Glutamatergic neuron (in vitro differentiated cells): ENCODE results near the gene GNAI2. TPM values are rescaled to one million over a fixed set of nuclear protein-coding genes. Genes with fewer than 3 reads are reported as not detected.

Experiments used
- DNase-seq: peaks from one replicate; pipeline ENCODE4 v3.0.0; 2022
- H3K27ac Mint-ChIP-seq: one replicate; pipeline ENCODE4 v1.8.0; 2020; ENCODE audit warnings: mild to moderate bottlenecking, mixed read lengths, inconsistent platforms; ENCODE audit not compliant: unreplicated experiment
- H3K27me3 Mint-ChIP-seq: one replicate; pipeline ENCODE4 v1.8.0; 2020; ENCODE audit warnings: mild to moderate bottlenecking, moderate library complexity, mixed read lengths, inconsistent platforms; ENCODE audit not compliant: unreplicated experiment
- H3K36me3 Mint-ChIP-seq: one replicate; pipeline ENCODE4 v1.8.0; 2020; ENCODE audit warnings: mild to moderate bottlenecking, mixed read lengths, inconsistent platforms; ENCODE audit not compliant: unreplicated experiment
- H3K4me1 Mint-ChIP-seq: one replicate; pipeline ENCODE4 v1.8.0; 2020; ENCODE audit warnings: mild to moderate bottlenecking, low read depth, mixed read lengths, inconsistent platforms; ENCODE audit not compliant: unreplicated experiment
- H3K4me3 Mint-ChIP-seq: one replicate; pipeline ENCODE4 v1.8.0; 2020; ENCODE audit warnings: mild to moderate bottlenecking, mixed read lengths, inconsistent platforms; ENCODE audit not compliant: unreplicated experiment
- H3K9me3 Mint-ChIP-seq: one replicate; pipeline ENCODE4 v1.8.0; 2020; ENCODE audit warnings: mild to moderate bottlenecking, moderate library complexity, mixed read lengths, inconsistent platforms; ENCODE audit not compliant: unreplicated experiment
- total RNA-seq: library from RNA; stranded (reverse); fragmentation: NEBNext Ultra II Directional; extraction: Animal tissue kit (Norgen Biotek cat#: 25700); gene quantifications from one replicate; pipeline ENCODE4 v1.2.1, GENCODE V29; 2021; ENCODE audit not compliant: unreplicated experiment
- TF ChIP-seq, protein P1 (sequence below): fragments of 200-600 bp; sonication (generic); IDR thresholded peaks from one replicate; pipeline ENCODE4 v1.5.0; 2021; ENCODE audit not compliant: partially characterized antibody, unreplicated experiment

Gene GNAI2
- total RNA-seq, 1 donor from 2014 or later, result 297 TPM

DNA sequence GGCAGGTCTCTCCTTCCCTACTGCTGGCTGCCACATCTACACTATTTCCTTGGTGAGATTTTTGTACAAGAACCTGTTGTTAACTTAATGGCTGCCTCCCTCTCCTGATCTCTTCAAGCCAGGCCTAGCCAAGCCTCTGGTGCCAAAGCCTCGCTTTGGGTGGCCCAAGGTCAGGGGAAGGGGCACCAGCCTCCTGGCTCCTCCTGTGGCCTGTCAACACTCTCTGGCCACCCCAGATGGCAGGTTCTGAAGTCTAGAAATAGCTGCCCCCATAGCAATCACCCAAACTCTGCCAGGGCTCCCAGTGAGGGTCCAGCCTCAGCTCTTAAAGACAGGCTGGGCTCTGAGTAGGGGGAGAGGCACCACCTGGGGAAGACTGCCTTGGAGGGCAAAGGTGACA is 51.3 kb downstream of the GNAI2 start:
- Mint-ChIP-seq H3K27ac (no peak overlapping the region), H3K9me3 (peaks cover 2% of the 10 kb centered on the region), H3K4me3 (no peak overlapping the region), H3K4me1 (peaks cover 3% of the 10 kb centered on the region), H3K27me3 (peaks cover 1% of the 10 kb centered on the region), H3K36me3 (no peaks in the 10 kb centered on the region)
- no peak for DNase-seq
- TF ChIP-seq, protein P1, sequence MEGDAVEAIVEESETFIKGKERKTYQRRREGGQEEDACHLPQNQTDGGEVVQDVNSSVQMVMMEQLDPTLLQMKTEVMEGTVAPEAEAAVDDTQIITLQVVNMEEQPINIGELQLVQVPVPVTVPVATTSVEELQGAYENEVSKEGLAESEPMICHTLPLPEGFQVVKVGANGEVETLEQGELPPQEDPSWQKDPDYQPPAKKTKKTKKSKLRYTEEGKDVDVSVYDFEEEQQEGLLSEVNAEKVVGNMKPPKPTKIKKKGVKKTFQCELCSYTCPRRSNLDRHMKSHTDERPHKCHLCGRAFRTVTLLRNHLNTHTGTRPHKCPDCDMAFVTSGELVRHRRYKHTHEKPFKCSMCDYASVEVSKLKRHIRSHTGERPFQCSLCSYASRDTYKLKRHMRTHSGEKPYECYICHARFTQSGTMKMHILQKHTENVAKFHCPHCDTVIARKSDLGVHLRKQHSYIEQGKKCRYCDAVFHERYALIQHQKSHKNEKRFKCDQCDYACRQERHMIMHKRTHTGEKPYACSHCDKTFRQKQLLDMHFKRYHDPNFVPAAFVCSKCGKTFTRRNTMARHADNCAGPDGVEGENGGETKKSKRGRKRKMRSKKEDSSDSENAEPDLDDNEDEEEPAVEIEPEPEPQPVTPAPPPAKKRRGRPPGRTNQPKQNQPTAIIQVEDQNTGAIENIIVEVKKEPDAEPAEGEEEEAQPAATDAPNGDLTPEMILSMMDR, result no peak

DNA sequence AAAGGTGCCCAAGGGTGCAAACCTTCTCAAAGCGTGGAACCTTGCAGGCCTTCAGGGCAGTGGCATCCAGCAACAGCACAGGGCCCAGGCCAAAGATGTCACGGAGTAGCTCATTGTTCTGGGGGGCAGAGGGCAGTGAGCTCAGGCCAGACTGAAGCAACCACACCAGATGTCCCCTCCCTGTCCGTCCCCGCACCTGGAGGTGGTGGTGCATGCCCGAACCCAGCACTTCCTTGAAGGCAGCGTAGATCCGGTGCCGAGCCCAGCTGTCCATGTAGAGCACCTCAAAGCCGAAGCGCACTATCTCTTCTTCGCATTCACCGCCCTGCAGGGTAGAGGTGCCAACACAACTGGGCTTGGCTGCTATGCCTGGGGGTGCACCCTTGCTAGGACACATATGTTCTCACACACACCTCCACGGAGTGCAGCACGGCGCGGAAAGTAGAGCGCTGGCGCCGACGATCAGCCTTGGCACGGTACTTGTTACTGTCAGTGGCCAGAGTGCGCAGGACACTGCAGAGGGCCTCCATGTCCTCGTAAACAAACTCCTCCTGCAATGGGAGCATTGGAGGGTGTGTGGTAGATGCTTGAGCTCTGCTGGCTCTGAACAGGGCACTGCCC is 52.5 kb downstream of the GNAI2 start:
- no peaks in the 10 kb centered on the region for H3K36me3 Mint-ChIP-seq
- H3K27me3 Mint-ChIP-seq, result peaks cover 2% of the 10 kb centered on the region
- TF ChIP-seq, protein P1, result no peak
- no peak for DNase-seq
- H3K27ac Mint-ChIP-seq, result no peak overlapping the region
- H3K9me3 Mint-ChIP-seq, result peaks cover 4% of the 10 kb centered on the region
- peaks cover 8% of the 10 kb centered on the region for H3K4me1 Mint-ChIP-seq
- H3K4me3 Mint-ChIP-seq, result no peak overlapping the region

DNA sequence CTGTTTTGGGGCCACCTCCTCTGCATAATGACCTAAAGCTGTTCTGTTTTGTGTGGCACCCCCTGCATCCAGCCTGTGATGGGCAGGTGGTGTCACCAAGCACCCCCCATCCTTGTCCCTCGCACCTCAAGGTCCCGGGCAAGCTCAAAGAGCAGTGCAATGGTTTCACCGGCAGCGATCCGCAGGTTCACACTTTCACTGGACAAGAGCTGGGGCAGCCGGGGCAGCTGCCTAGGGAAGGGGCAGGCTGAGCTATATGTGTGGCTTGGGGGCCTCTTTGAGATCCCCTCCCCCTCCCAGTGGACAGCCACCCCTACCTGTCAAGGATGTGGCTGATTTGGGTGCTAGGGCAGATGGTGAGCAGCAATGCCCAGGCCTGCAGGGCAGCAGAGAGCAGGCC is 53.1 kb downstream of the GNAI2 start:
- TF ChIP-seq, protein P1, result no peak
- Mint-ChIP-seq H3K27ac (no peak overlapping the region), H3K9me3 (peaks cover 4% of the 10 kb centered on the region), H3K4me3 (no peak overlapping the region), H3K27me3 (peaks cover 2% of the 10 kb centered on the region), H3K36me3 (no peaks in the 10 kb centered on the region), H3K4me1 (peaks cover 8% of the 10 kb centered on the region)
- DNase-seq, result no peak

DNA sequence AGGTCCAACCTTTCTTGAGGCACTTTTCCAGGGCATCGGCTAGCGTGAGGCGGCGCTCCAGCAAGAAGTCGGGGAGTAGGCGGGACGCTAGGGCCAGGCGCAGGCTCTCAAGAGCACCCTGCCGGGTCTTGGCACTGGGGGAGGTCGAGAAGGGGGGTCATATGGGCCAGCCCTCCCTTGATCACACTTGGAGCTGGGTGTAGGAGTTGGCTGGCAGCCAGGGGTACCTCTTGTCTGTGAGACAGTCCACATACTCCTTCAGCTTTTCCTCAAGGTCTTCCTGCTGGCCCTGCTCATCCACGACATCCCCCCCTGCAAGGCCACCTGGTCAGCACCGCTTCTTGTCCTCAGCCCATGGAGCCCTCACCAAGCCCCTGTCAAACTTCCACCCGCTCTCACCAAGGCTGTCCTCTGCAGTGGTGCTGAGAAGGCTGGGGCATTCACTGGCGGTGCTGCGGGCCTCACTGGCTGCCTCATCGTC is 54.2 kb downstream of the GNAI2 start:
- no peak overlapping the region for H3K27ac Mint-ChIP-seq
- no peaks in the 10 kb centered on the region for H3K36me3 Mint-ChIP-seq
- H3K27me3 Mint-ChIP-seq, result peaks cover 2% of the 10 kb centered on the region
- H3K4me3 Mint-ChIP-seq, result no peak overlapping the region
- TF ChIP-seq, protein P1, result no peak
- peaks cover 4% of the 10 kb centered on the region for H3K9me3 Mint-ChIP-seq
- peaks cover 8% of the 10 kb centered on the region for H3K4me1 Mint-ChIP-seq
- DNase-seq, result no peak

DNA sequence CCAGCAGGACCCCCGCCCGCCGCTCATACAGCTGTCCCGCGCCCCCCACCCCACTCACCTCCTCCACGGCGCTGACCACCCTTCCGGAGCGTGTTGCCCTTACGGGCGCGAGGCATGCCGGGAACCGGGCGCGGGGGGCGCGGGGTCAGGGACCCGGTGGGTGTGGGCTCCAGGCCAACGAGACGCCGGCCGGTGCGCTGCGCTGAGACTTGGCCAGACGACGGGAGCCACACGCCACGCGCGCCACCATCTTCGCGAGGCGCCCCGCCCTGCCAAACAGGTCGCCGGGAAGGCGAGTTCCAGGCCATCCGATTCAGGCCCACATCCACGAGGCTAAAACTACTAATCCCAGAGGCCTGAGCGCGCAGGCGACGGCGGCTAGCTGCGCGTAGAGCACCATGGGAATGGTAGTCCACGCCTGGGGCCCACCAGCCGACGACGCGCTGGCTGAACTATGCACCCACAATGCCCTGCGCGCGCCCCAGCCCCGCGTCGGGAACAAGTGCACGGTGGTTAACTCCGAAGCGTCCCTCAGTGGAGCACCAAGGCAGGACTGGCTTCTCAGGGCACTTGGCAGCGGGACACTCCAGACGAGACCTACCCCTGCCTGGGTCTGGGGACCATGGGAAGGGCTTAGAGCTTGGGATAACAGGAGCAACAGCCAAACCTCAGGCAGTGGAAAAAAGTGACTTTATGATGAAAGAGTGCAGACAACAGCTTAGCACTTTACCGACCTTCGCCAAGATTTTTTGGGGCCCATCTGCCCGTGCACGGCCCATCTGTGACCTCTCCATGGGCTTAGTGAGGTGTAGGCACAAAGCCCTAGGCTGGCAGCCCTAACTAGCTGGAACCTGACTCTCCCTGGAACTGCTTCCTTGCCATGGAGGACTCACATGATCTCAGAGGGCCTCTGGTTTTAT is 56.4 kb downstream of the GNAI2 start, which contains the start of gene IFRD2:
IFRD2 (minus strand) TSS at position 271 of the 920 bp plus-strand sequence; CDS start at position 116, 155 bp downstream.
- H3K9me3 Mint-ChIP-seq, result peaks cover 4% of the 10 kb centered on the region
- peak within 1 kb of the TSS; percentile 93 for H3K27ac Mint-ChIP-seq
- TF ChIP-seq, protein P1, result no peak
- DNase-seq, result peak; percentile 95
- peaks cover 8% of the 10 kb centered on the region for H3K4me1 Mint-ChIP-seq
- H3K27me3 Mint-ChIP-seq, result peaks cover 2% of the 10 kb centered on the region
- H3K4me3 Mint-ChIP-seq, result peak within 1 kb of the TSS; percentile 91
- H3K36me3 Mint-ChIP-seq, result no peaks in the 10 kb centered on the region
